Neural cell (in vitro differentiated cells): ENCODE measurements around the gene ADAMTS6. TPM values are rescaled to one million over a fixed set of nuclear protein-coding genes. Genes with fewer than 3 reads are reported as not detected.

Experiments
- H2AFZ ChIP-seq: fragments of 200-600, 300-800 bp; sonication (generic), shearing (Covaris generic); 2 replicates; pipeline ENCODE4 v1.6.0; 2014; ENCODE audit warnings: low read depth, mild to moderate bottlenecking, antibody characterized with exemption, low read length, moderate library complexity
- H3F3A ChIP-seq: fragments of 200-600 bp; shearing (Covaris generic); 2 replicates; pipeline ENCODE4 v1.6.1; 2016; ENCODE audit warnings: mild to moderate bottlenecking, moderate library complexity, mixed read lengths, antibody characterized with exemption, low read length; ENCODE audit not compliant: insufficient read depth, poor library complexity, severe bottlenecking
- H3K27ac ChIP-seq: fragments of 200-600, 300-800 bp; sonication (generic), shearing (Covaris generic); 2 replicates; pipeline ENCODE4 v1.5.1; 2014; ENCODE audit warnings: mild to moderate bottlenecking, low read length, moderate library complexity
- H3K27me3 ChIP-seq: fragments of 300-800, 200-600 bp; sonication (generic), shearing (Covaris generic); 2 replicates; pipeline ENCODE4 v1.6.0; 2014; ENCODE audit warnings: mild to moderate bottlenecking, low read depth, low read length, moderate library complexity; ENCODE audit not compliant: insufficient read depth
- H3K36me3 ChIP-seq: fragments of 300-800, 200-600 bp; sonication (generic), shearing (Covaris generic); 2 replicates; pipeline ENCODE4 v1.5.1; 2014; ENCODE audit warnings: mild to moderate bottlenecking, antibody characterized with exemption, low read length, moderate library complexity; ENCODE audit not compliant: insufficient read depth
- H3K4me2 ChIP-seq: fragments of 300-800, 200-600 bp; sonication (generic), shearing (Covaris generic); 2 replicates; pipeline ENCODE4 v1.6.0; 2014; ENCODE audit warnings: mild to moderate bottlenecking, low read length
- H3K4me3 ChIP-seq: fragments of 300-800, 200-600 bp; sonication (generic), shearing (Covaris generic); 2 replicates; pipeline ENCODE4 v1.5.1; 2014; ENCODE audit warnings: mild to moderate bottlenecking, low read length, moderate library complexity
- H3K79me2 ChIP-seq: fragments of 200-600 bp; shearing (Covaris generic); replicated peaks from 2 replicates; pipeline ENCODE4 v1.6.0; 2014; ENCODE audit warnings: mild to moderate bottlenecking, low read length, moderate library complexity; ENCODE audit not compliant: insufficient read depth
- H3K9ac ChIP-seq: fragments of 300-800, 200-600 bp; sonication (generic), shearing (Covaris generic); 2 replicates; pipeline ENCODE4 v1.6.1; 2016; ENCODE audit warnings: mild to moderate bottlenecking, low read length, mixed read lengths
- H3K9me2 ChIP-seq: fragments of 200-600 bp; shearing (Covaris generic); 2 replicates; pipeline ENCODE4 v1.6.1; 2016; ENCODE audit warnings: mild to moderate bottlenecking, low read length, mixed read lengths; ENCODE audit not compliant: insufficient read depth
- H3K9me3 ChIP-seq: fragments of 200-600, 300-800 bp; sonication (generic), shearing (Covaris generic); 2 replicates; pipeline ENCODE4 v1.6.1; 2016; ENCODE audit warnings: mild to moderate bottlenecking, mixed run types, low read length, moderate library complexity, mixed read lengths
- H4K20me1 ChIP-seq: fragments of 200-600 bp; shearing (Covaris generic); 2 replicates; pipeline ENCODE4 v1.6.1; 2016; ENCODE audit warnings: mild to moderate bottlenecking, mixed run types; ENCODE audit not compliant: insufficient read depth
- CTCF ChIP-seq: fragments of 450-650 bp; IDR thresholded peaks from 2 replicates; pipeline ENCODE4 v1.5.1; 2014; ENCODE audit warnings: antibody characterized with exemption, mild to moderate bottlenecking, moderate library complexity; ENCODE audit not compliant: poor library complexity, severe bottlenecking
- EP300 ChIP-seq: fragments of 450-650 bp; conservative IDR thresholded peaks from 2 replicates; pipeline ENCODE4 v1.6.1; 2014; ENCODE audit warnings: antibody characterized with exemption, mild to moderate bottlenecking, moderate library complexity; ENCODE audit not compliant: poor library complexity, severe bottlenecking
- EZH2 ChIP-seq: fragments of 200-600, 300-800 bp; shearing (Covaris generic), sonication (generic); IDR thresholded peaks from 2 replicates; pipeline ENCODE4 v1.6.1; 2014; ENCODE audit warnings: antibody characterized with exemption, low read length, borderline replicate concordance, mild to moderate bottlenecking; ENCODE audit not compliant: insufficient read depth, poor library complexity, severe bottlenecking
- MXI1 ChIP-seq: fragments of 450-650 bp; conservative IDR thresholded peaks from 2 replicates; pipeline ENCODE4 v1.6.1; 2014; ENCODE audit warnings: antibody characterized with exemption, mild to moderate bottlenecking; ENCODE audit not compliant: poor library complexity, severe bottlenecking
- POLR2AphosphoS5 ChIP-seq: IDR thresholded peaks from 2 replicates; pipeline ENCODE4 v1.6.1; 2012
- RAD21 ChIP-seq: fragments of 450-650 bp; conservative IDR thresholded peaks from 2 replicates; pipeline ENCODE4 v1.6.1; 2014; ENCODE audit warnings: antibody characterized with exemption, mild to moderate bottlenecking, moderate library complexity
- REST ChIP-seq: IDR thresholded peaks from 2 replicates; pipeline ENCODE4 v1.6.1; 2012; ENCODE audit warnings: borderline replicate concordance
- SMC3 ChIP-seq: fragments of 450-650 bp; conservative IDR thresholded peaks from 2 replicates; pipeline ENCODE4 v1.6.1; 2014; ENCODE audit warnings: antibody characterized with exemption, mild to moderate bottlenecking, moderate library complexity; ENCODE audit not compliant: poor library complexity
- TAF1 ChIP-seq: IDR thresholded peaks from 2 replicates; pipeline ENCODE4 v1.6.1; 2012; ENCODE audit warnings: low read depth
- polyA plus RNA-seq: library from polyadenylated mRNA; depleted of rRNA; stranded (reverse); fragments of >200 nt; gene quantifications from 2 replicates; pipeline ENCODE4 v1.2.3, GENCODE V29; 2014

ADAMTS6 gene
- polyA plus RNA-seq, 1 donor from 2014 or later, result 0.58 TPM

GRCh38 chr5:65426656-65427055 lies 55.1 kb downstream of the ADAMTS6 start:
- Histone ChIP-seq H3F3A (no peaks in the 10 kb centered on the region), H3K9me2 (no peaks in the 10 kb centered on the region), H3K27ac (no peak overlapping the region), H3K79me2 (no peaks in the 10 kb centered on the region), H3K36me3 (no peaks in the 10 kb centered on the region), H2AFZ (no peak overlapping the region), H3K9me3 (no peaks in the 10 kb centered on the region), H3K9ac (no peak overlapping the region), H3K4me3 (no peak overlapping the region), H4K20me1 (no peaks in the 10 kb centered on the region), H3K4me2 (no peak overlapping the region), H3K27me3 (no peaks in the 10 kb centered on the region)
- TF ChIP-seq EP300 (no peak), CTCF (no peak), POLR2AphosphoS5 (no peak), MXI1 (no peak), EZH2 (no peak), TAF1 (no peak), REST (no peak), SMC3 (no peak)

GRCh38 chr5:65423623-65424022 lies 58.1 kb downstream of the ADAMTS6 start:
- Histone ChIP-seq H3K4me2 (no peak overlapping the region), H3K27ac (no peak overlapping the region), H4K20me1 (no peaks in the 10 kb centered on the region), H3K4me3 (no peak overlapping the region), H2AFZ (no peak overlapping the region), H3K9ac (no peak overlapping the region), H3K9me2 (no peaks in the 10 kb centered on the region), H3F3A (no peaks in the 10 kb centered on the region), H3K79me2 (no peaks in the 10 kb centered on the region), H3K27me3 (no peaks in the 10 kb centered on the region), H3K36me3 (no peaks in the 10 kb centered on the region), H3K9me3 (no peaks in the 10 kb centered on the region)
- TF ChIP-seq RAD21, result no peak
- no peak for TF ChIP-seq MXI1
- TF ChIP-seq POLR2AphosphoS5, result no peak
- TF ChIP-seq CTCF, result no peak
- TF ChIP-seq EP300, result no peak
- no peak for TF ChIP-seq TAF1
- no peak for TF ChIP-seq REST
- TF ChIP-seq EZH2, result no peak
- no peak for TF ChIP-seq SMC3
